ENCODE data around the gene MTHFD1L.

DNA sequence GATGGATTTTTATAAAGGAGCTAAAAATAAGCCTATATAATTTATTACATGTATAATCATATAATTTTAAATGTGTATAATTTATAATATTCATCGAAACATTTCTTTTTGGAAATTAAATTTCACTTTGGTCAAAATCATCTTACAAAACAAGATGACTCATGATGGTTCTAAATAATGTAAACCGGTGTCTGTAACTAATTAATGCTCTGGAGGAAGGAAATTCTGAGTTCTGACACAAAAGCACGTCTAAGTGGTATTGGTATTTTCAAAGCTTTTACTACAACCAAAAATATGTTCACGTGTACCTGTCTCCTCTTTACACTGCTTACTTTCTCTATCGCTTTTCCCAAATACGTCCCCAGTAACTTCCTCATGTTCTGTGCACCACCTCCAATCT, 134.1 kb downstream of the MTHFD1L start:
- TF ChIP-seq POLR2A (IDR thresholded peaks at IDR 0.05; ENCODE audit: low read depth, low read length): no peak
- TF ChIP-seq, protein P1, sequence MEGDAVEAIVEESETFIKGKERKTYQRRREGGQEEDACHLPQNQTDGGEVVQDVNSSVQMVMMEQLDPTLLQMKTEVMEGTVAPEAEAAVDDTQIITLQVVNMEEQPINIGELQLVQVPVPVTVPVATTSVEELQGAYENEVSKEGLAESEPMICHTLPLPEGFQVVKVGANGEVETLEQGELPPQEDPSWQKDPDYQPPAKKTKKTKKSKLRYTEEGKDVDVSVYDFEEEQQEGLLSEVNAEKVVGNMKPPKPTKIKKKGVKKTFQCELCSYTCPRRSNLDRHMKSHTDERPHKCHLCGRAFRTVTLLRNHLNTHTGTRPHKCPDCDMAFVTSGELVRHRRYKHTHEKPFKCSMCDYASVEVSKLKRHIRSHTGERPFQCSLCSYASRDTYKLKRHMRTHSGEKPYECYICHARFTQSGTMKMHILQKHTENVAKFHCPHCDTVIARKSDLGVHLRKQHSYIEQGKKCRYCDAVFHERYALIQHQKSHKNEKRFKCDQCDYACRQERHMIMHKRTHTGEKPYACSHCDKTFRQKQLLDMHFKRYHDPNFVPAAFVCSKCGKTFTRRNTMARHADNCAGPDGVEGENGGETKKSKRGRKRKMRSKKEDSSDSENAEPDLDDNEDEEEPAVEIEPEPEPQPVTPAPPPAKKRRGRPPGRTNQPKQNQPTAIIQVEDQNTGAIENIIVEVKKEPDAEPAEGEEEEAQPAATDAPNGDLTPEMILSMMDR (conservative IDR thresholded peaks at IDR 0.05; ENCODE audit: low read depth, low read length): no peak
- TF ChIP-seq MXI1 (IDR thresholded peaks at IDR 0.05; ENCODE audit: borderline replicate concordance, low read depth, low read length): no peak
- TF ChIP-seq BHLHE40 (IDR thresholded peaks at IDR 0.05; ENCODE audit: low read depth, low read length): no peak
- TF ChIP-seq RFX5 (IDR thresholded peaks at IDR 0.05; ENCODE audit: low read depth, low read length): no peak
- TF ChIP-seq FOS (IDR thresholded peaks at IDR 0.05; ENCODE audit: low read depth, low read length): no peak
- TF ChIP-seq RAD21 (IDR thresholded peaks at IDR 0.05; ENCODE audit: low read length): no peak
- TF ChIP-seq, protein P2, sequence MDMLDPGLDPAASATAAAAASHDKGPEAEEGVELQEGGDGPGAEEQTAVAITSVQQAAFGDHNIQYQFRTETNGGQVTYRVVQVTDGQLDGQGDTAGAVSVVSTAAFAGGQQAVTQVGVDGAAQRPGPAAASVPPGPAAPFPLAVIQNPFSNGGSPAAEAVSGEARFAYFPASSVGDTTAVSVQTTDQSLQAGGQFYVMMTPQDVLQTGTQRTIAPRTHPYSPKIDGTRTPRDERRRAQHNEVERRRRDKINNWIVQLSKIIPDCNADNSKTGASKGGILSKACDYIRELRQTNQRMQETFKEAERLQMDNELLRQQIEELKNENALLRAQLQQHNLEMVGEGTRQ (IDR thresholded peaks at IDR 0.05; ENCODE audit: low read depth, low read length): no peak
- TF ChIP-seq CEBPB (IDR thresholded peaks at IDR 0.05; ENCODE audit: low read depth, low read length): no peak
- no peak for TF ChIP-seq NFE2L2 (IDR thresholded peaks at IDR 0.05; ENCODE audit: low read depth, low read length)
- no peak for TF ChIP-seq RCOR1 (IDR thresholded peaks at IDR 0.05; ENCODE audit: insufficient replicate concordance, low read length)
- no peak for TF ChIP-seq MAZ (IDR thresholded peaks at IDR 0.05; ENCODE audit: borderline replicate concordance, low read depth, low read length)
- TF ChIP-seq, protein P3, sequence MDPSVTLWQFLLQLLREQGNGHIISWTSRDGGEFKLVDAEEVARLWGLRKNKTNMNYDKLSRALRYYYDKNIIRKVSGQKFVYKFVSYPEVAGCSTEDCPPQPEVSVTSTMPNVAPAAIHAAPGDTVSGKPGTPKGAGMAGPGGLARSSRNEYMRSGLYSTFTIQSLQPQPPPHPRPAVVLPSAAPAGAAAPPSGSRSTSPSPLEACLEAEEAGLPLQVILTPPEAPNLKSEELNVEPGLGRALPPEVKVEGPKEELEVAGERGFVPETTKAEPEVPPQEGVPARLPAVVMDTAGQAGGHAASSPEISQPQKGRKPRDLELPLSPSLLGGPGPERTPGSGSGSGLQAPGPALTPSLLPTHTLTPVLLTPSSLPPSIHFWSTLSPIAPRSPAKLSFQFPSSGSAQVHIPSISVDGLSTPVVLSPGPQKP (IDR thresholded peaks at IDR 0.05; ENCODE audit: borderline replicate concordance, low read depth, low read length): no peak
- no peak for TF ChIP-seq CHD1 (IDR thresholded peaks at IDR 0.05; ENCODE audit: low read depth, low read length)
